GM12878 (cell line): ENCODE measurements around the gene HNRNPU. TPM values are rescaled to one million over a fixed set of nuclear protein-coding genes. Genes with fewer than 3 reads are reported as not detected.

Experiments
- ATAC-seq: fragments of 200-7000 bp; cut with Tn5 transposase; 3 replicates; pipeline ENCODE4 v1.9.1; 2020; ENCODE audit warnings: mild to moderate bottlenecking, moderate library complexity
- BruUV-seq: library from RNA; stranded (reverse); fragments of 400-500 nt; replicated peaks from 2 replicates; lab custom pipeline; 2021; lab: Mats Ljungman, UMichigan
- CTCF ChIA-PET: fragments of 300-600 bp; sonication (Branson Sonifier 250); formaldehyde crosslinking; extraction: SDS; loops from one replicate; lab custom pipeline; 2021; ENCODE audit warnings: inconsistent platforms; lab: Yijun Ruan, JAX
- POLR2A ChIA-PET: fragments of 350-600 bp; formaldehyde crosslinking; extraction: SDS; loops from one replicate; lab custom pipeline; 2021; ENCODE audit warnings: inconsistent platforms; lab: Charles Lee
- RAD21 ChIA-PET: fragments of 300-600 bp; sonication (Branson Sonifier 250); formaldehyde crosslinking; loops from one replicate; lab custom pipeline; 2023; ENCODE audit warnings: antibody characterized with exemption; ENCODE audit not compliant: unreplicated experiment; lab: Charles Lee
- SMC1A ChIA-PET: fragments of 300-600 bp; sonication (Branson Sonifier 250); formaldehyde crosslinking; loops from one replicate; lab custom pipeline; 2023; ENCODE audit not compliant: unreplicated experiment, uncharacterized antibody; lab: Charles Lee
- DNase-seq: peaks from one replicate; pipeline ENCODE4 v3.0.0-alpha.2; 2011; ENCODE audit warnings: low read depth, low spot score
- FAIRE-seq: peaks from 3 replicates; lab custom pipeline; 2011; peaks lifted over from hg19 to GRCh38; lab: Jason Lieb, UNC
- H2AFZ ChIP-seq: 2 replicates; pipeline ENCODE4 v1.6.0; 2011; ENCODE audit warnings: low read depth, low read length, control low read depth; ENCODE audit not compliant: control insufficient read depth
- H3K27ac ChIP-seq: 2 replicates; pipeline ENCODE4 v1.5.1; 2011; ENCODE audit warnings: control low read depth; ENCODE audit not compliant: control insufficient read depth, insufficient read depth
- H3K27me3 ChIP-seq, 2 experiments: replicated peaks in 1 of 2; 2 replicates each; pipeline versions ENCODE4 v1.6.0 to v1.6.1; 2011; ENCODE audit warnings: low read length in 1 of 2; ENCODE audit not compliant: control insufficient read depth in 2 of 2, insufficient read depth in 2 of 2
- H3K36me3 ChIP-seq, 2 experiments: 2 replicates each; pipeline ENCODE4 v1.5.1; 2011; ENCODE audit warnings: low read length in 1 of 2; ENCODE audit not compliant: control insufficient read depth in 2 of 2, insufficient read depth in 2 of 2
- H3K4me1 ChIP-seq: 2 replicates; pipeline ENCODE4 v1.6.1; 2011; ENCODE audit warnings: mild to moderate bottlenecking, low read length, moderate library complexity, mixed read lengths; ENCODE audit not compliant: control insufficient read depth, insufficient read depth
- H3K4me2 ChIP-seq: 2 replicates; pipeline ENCODE4 v1.6.0; 2011; ENCODE audit warnings: control low read depth; ENCODE audit not compliant: control insufficient read depth, insufficient read depth
- H3K4me3 ChIP-seq: fragments of 200-600 bp; sonication (generic); 2 replicates; pipeline ENCODE4 v1.5.1; 2016
- H3K79me2 ChIP-seq: 2 replicates; pipeline ENCODE4 v1.6.0; 2011; ENCODE audit warnings: low read length; ENCODE audit not compliant: control insufficient read depth, insufficient read depth
- H3K9ac ChIP-seq: 2 replicates; pipeline ENCODE4 v1.8.0; 2011; ENCODE audit warnings: low read length, control low read depth, mixed read lengths; ENCODE audit not compliant: control insufficient read depth, insufficient read depth
- H3K9me3 ChIP-seq: replicated peaks from 3 replicates; pipeline ENCODE4 v1.5.1; 2011; ENCODE audit warnings: mild to moderate bottlenecking, low read length; ENCODE audit not compliant: control insufficient read depth, insufficient read depth
- H4K20me1 ChIP-seq: 2 replicates; pipeline ENCODE4 v1.6.0; 2011; ENCODE audit not compliant: control insufficient read depth, insufficient read depth
- EZH2 ChIP-seq: IDR thresholded peaks from 2 replicates; pipeline ENCODE4 v1.6.1; 2012; ENCODE audit warnings: low read depth, mild to moderate bottlenecking, control low read depth, inconsistent platforms, low read length, borderline replicate concordance; ENCODE audit not compliant: control insufficient read depth
- FOS ChIP-seq: IDR thresholded peaks from 3 replicates; pipeline ENCODE4 v1.6.1; 2011; ENCODE audit warnings: borderline replicate concordance; ENCODE audit not compliant: insufficient read length; ENCODE audit errors: extremely low read depth
- NFIC ChIP-seq: IDR thresholded peaks from 2 replicates; pipeline ENCODE4 v1.6.1; 2012; ENCODE audit warnings: low read depth, mild to moderate bottlenecking, inconsistent platforms, low read length, moderate library complexity
- RB1 ChIP-seq: fragments of 450-650 bp; formaldehyde crosslinking; IDR thresholded peaks from 2 replicates; pipeline ENCODE4 v1.6.1; 2017; ENCODE audit warnings: mild to moderate bottlenecking, borderline replicate concordance
- RFX5 ChIP-seq: IDR thresholded peaks from 2 replicates; pipeline ENCODE4 v1.6.1; 2011; ENCODE audit warnings: low read depth, low read length, improper control_type of control experiment
- RUNX3 ChIP-seq: IDR thresholded peaks from 2 replicates; pipeline ENCODE4 v1.6.1; 2012; ENCODE audit warnings: low read length, inconsistent platforms
- STAT1 ChIP-seq: fragments of 450-650 bp; conservative IDR thresholded peaks from 2 replicates; pipeline ENCODE4 v1.6.1; 2014; ENCODE audit warnings: antibody characterized with exemption, mild to moderate bottlenecking
- TARDBP ChIP-seq: IDR thresholded peaks from 2 replicates; pipeline ENCODE4 v1.6.1; 2016; ENCODE audit warnings: borderline replicate concordance
- ZNF217 ChIP-seq: fragments of 450-650 bp; IDR thresholded peaks from 2 replicates; pipeline ENCODE4 v1.6.1; 2017; ENCODE audit warnings: antibody characterized with exemption, mild to moderate bottlenecking
- WGBS: methylation state at CpG from one replicate; pipeline ENCODE4 v1.1.6; 2016; ENCODE audit warnings: low lambda C conversion rate; ENCODE audit not compliant: insufficient replicate concordance, insufficient coverage; ENCODE audit errors: missing lambda C conversion rate; 5-methylcytosine and 5-hydroxymethylcytosine counted together
- in situ Hi-C: fragments of 300-500 bp; cut with MboI; formaldehyde crosslinking; loops from 9 replicates; pipeline ENCODE4 v1.14.3; 2018; ENCODE audit warnings: mixed read lengths
- intact Hi-C: fragments of 100-400 bp; cut with micrococcal nuclease; formaldehyde crosslinking; loops from one replicate; pipeline ENCODE4 v1.14.2; 2022; ENCODE audit not compliant: unreplicated experiment
- polyA plus RNA-seq, 11 experiments: library from polyadenylated mRNA; depleted of rRNA in 4 of 11; unstranded in 6 of 11; stranded (reverse) in 5 of 11; fragments of >200 nt; fragmentation: Nextera tagmentation in 4 of 11; fragmentation: Illumina TruSeq in 1 of 11; extraction: Ambion mirVana in 4 of 11; extraction: Trizol in 1 of 11; gene quantifications; 1 replicate in 1 of 11; 2 replicates in 10 of 11; pipeline versions ENCODE4 v1.2.1 to v1.2.3, GENCODE V29; 2011 to 2016; ENCODE audit warnings: inconsistent platforms in 2 of 11, missing spikeins in 2 of 11, low read depth in 1 of 11
- total RNA-seq, 4 experiments: library from RNA; depleted of rRNA in 3 of 4; stranded (reverse); fragments of >200 nt in 3 of 4; fragmentation: Illumina TruSeq in 1 of 4; extraction: Trizol in 1 of 4; gene quantifications; 2 replicates each; pipeline versions ENCODE4 v1.2.1 to v1.2.3, GENCODE V29; 2013 to 2021
- TF ChIP-seq, protein P1 (sequence below): IDR thresholded peaks from 2 replicates; pipeline ENCODE4 v1.6.1; 2012; ENCODE audit warnings: low read length, inconsistent platforms
- TF ChIP-seq, protein P2 (sequence below): IDR thresholded peaks from 2 replicates; pipeline ENCODE4 v1.6.1; 2011; ENCODE audit warnings: borderline replicate concordance, low read depth, mild to moderate bottlenecking, moderate library complexity, mixed read lengths, low read length; ENCODE audit not compliant: insufficient read depth; ENCODE audit errors: extremely low read length
- TF ChIP-seq, protein P3 (sequence below): IDR thresholded peaks from 2 replicates; pipeline ENCODE4 v1.6.1; 2012; ENCODE audit warnings: improper control_type of control experiment, low read depth, low read length; ENCODE audit not compliant: insufficient replicate concordance

The HNRNPU gene
- total and polyA plus RNA-seq, 10 of the 15 experiments (the other 5 are each of a cell fraction or from before 2014, with no cell fraction given), result 163 to 569 (median 420) TPM

DNA sequence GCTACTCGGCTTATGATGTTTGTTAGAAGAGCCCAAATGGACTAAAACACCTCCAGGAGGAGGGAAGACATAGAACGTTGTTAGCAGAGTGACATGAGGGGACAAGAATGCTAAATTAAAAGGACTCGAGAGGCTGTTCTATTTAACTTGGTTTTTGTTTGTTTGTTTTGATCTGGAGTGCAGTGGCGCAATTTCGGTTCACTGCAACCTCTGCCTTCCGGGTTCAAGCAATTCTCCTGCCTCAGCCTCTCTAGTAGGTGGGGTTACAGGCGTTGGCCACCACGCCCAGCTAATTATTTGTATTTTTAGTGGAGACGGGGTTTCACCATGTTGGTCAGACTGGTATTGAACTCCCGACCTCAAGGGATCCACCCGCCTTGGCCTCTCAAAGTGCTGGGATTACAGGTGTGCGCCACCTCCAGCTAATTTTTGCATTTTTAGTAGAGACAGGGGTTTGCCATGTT, 5.1 kb upstream of the HNRNPU start (continued):
- TF ChIP-seq, protein P1, sequence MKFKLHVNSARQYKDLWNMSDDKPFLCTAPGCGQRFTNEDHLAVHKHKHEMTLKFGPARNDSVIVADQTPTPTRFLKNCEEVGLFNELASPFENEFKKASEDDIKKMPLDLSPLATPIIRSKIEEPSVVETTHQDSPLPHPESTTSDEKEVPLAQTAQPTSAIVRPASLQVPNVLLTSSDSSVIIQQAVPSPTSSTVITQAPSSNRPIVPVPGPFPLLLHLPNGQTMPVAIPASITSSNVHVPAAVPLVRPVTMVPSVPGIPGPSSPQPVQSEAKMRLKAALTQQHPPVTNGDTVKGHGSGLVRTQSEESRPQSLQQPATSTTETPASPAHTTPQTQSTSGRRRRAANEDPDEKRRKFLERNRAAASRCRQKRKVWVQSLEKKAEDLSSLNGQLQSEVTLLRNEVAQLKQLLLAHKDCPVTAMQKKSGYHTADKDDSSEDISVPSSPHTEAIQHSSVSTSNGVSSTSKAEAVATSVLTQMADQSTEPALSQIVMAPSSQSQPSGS, result no peak
- TF ChIP-seq, protein P2, sequence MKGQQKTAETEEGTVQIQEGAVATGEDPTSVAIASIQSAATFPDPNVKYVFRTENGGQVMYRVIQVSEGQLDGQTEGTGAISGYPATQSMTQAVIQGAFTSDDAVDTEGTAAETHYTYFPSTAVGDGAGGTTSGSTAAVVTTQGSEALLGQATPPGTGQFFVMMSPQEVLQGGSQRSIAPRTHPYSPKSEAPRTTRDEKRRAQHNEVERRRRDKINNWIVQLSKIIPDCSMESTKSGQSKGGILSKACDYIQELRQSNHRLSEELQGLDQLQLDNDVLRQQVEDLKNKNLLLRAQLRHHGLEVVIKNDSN, result no peak
- no peak for TF ChIP-seq FOS

DNA sequence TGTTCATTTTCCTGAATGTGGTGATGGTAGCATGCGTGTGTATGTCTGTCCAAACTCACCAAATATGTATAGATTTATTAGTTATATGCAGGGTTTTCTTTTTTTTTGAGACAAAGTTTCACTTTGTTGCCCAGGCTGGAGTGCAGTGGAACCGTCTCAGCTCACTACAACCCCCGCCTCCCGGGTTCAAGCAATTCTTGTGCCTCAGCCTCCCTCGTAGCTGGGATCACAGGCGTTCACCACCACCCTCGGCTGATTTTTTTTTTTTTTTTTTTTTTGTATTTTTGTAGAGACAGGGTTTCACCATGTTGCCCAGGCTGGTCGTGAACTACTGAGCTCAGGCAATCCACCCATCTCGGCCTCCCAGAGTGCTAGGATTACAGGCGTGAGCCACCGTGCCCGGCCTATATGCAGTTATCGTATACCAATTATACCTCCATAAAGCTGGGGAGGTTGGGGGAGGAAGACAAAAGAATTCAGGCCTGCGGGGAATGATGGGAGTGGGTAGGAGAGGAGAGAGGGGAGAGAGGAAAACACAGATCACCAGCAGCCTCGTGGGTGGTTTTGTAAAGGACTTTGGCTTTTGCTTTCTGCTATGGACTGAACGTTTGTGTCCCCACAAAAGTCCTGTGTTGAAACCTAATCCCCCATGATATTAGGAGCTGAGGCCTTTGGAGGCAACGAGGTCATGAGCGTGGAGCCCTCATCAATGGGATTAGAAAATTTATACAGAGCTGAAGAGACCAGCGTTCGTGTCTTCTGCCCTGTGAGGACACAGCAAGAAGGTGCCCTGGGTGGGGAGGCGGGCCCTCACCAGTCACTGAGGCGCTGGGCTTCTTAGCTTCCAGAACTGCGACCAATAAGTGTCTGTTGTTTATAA, 4.4 kb upstream of the HNRNPU start:
- H3K4me3 ChIP-seq, result no peak overlapping the region
- no peaks in the 10 kb centered on the region for H3K4me1 ChIP-seq
- RAD21 ChIA-PET, result no interaction called here
- no peak overlapping the region for H3K9ac ChIP-seq
- SMC1A ChIA-PET, result interaction anchor here (0.6 to 1.2 kb wide), 3 partner anchors 50 to 174 kb away, joined by 3 to 6 read pairs (median 3); no protein-coding TSS in a partner anchor
- 79% methylated on average over 23 of the region's 23 CpGs for WGBS
- peaks cover 13% of the 10 kb centered on the region for H3K79me2 ChIP-seq
- POLR2A ChIA-PET, result interaction anchor here (0.7 kb wide), 1 partner anchor 58 kb away, joined by 4 read pairs; no protein-coding TSS in a partner anchor
- H2AFZ ChIP-seq, result no peak overlapping the region
- no peaks in the 10 kb centered on the region for H3K9me3 ChIP-seq
- H3K36me3 ChIP-seq, result no peaks in the 10 kb centered on the region
- no peaks in the 10 kb centered on the region for H3K27me3 ChIP-seq
- TF ChIP-seq, protein P3, sequence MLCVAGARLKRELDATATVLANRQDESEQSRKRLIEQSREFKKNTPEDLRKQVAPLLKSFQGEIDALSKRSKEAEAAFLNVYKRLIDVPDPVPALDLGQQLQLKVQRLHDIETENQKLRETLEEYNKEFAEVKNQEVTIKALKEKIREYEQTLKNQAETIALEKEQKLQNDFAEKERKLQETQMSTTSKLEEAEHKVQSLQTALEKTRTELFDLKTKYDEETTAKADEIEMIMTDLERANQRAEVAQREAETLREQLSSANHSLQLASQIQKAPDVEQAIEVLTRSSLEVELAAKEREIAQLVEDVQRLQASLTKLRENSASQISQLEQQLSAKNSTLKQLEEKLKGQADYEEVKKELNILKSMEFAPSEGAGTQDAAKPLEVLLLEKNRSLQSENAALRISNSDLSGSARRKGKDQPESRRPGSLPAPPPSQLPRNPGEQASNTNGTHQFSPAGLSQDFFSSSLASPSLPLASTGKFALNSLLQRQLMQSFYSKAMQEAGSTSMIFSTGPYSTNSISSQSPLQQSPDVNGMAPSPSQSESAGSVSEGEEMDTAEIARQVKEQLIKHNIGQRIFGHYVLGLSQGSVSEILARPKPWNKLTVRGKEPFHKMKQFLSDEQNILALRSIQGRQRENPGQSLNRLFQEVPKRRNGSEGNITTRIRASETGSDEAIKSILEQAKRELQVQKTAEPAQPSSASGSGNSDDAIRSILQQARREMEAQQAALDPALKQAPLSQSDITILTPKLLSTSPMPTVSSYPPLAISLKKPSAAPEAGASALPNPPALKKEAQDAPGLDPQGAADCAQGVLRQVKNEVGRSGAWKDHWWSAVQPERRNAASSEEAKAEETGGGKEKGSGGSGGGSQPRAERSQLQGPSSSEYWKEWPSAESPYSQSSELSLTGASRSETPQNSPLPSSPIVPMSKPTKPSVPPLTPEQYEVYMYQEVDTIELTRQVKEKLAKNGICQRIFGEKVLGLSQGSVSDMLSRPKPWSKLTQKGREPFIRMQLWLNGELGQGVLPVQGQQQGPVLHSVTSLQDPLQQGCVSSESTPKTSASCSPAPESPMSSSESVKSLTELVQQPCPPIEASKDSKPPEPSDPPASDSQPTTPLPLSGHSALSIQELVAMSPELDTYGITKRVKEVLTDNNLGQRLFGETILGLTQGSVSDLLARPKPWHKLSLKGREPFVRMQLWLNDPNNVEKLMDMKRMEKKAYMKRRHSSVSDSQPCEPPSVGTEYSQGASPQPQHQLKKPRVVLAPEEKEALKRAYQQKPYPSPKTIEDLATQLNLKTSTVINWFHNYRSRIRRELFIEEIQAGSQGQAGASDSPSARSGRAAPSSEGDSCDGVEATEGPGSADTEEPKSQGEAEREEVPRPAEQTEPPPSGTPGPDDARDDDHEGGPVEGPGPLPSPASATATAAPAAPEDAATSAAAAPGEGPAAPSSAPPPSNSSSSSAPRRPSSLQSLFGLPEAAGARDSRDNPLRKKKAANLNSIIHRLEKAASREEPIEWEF, result no peak
- TF ChIP-seq EZH2 (no peak), ZNF217 (no peak), STAT1 (no peak), NFIC (no peak), RFX5 (no peak), RUNX3 (no peak), RB1 (no peak), TARDBP (no peak)
- TF ChIP-seq, all 136 proteins: peak for 0
- Histone ChIP-seq H3K27ac (no peak overlapping the region), H3K4me2 (no peak overlapping the region), H4K20me1 (no peaks in the 10 kb centered on the region)
- FAIRE-seq, result no peak
- DNase-seq, result no peak
- ATAC-seq, result no peak
- CTCF ChIA-PET, result interaction anchor here (1.3 to 1.8 kb wide), 2 partner anchors 67 to 174 kb away, joined by 3 to 6 read pairs; no protein-coding TSS in a partner anchor
- in situ Hi-C loops (no loop called here), intact Hi-C loops (no loop called here)
- BruUV-seq, result no TSS peak
